Progenitor cell of endocrine pancreas (in vitro differentiated cells): ENCODE measurements around the gene CACNA2D4. TPM values are rescaled to one million over a fixed set of nuclear protein-coding genes. Genes with fewer than 3 reads are reported as not detected.
A peak's percentile ranks its signal among the peaks of the same experiment; 100 is the strongest.

Source experiments
- DNase-seq: peaks from one replicate; pipeline ENCODE4 v3.0.0; 2021; ENCODE audit warnings: low spot score; ENCODE audit not compliant: unreplicated experiment
- H3K27ac Mint-ChIP-seq: 2 replicates; pipeline ENCODE4 v1.8.0; 2021; ENCODE audit warnings: mild to moderate bottlenecking, moderate library complexity, mixed read lengths
- H3K27me3 Mint-ChIP-seq: 2 replicates; pipeline ENCODE4 v1.8.0; 2021; ENCODE audit warnings: mixed read lengths
- H3K36me3 Mint-ChIP-seq: 2 replicates; pipeline ENCODE4 v1.8.0; 2022; ENCODE audit warnings: mixed read lengths; ENCODE audit not compliant: insufficient read depth
- H3K4me1 Mint-ChIP-seq: 2 replicates; pipeline ENCODE4 v1.8.0; 2021; ENCODE audit warnings: low read depth, mixed read lengths
- H3K4me3 Mint-ChIP-seq: 2 replicates; pipeline ENCODE4 v1.8.0; 2021; ENCODE audit warnings: low read depth, mild to moderate bottlenecking, moderate library complexity, mixed read lengths
- H3K9me3 Mint-ChIP-seq: 2 replicates; pipeline ENCODE4 v1.8.0; 2021; ENCODE audit warnings: low read depth, mixed read lengths
- CTCF ChIP-seq: fragments of 200-600 bp; sonication (generic); IDR thresholded peaks from one replicate; pipeline ENCODE4 v1.5.0; 2021; ENCODE audit warnings: antibody characterized with exemption, mild to moderate bottlenecking; ENCODE audit not compliant: unreplicated experiment
- total RNA-seq: library from RNA; stranded (reverse); gene quantifications from 2 replicates; pipeline ENCODE4 v1.2.1, GENCODE V29; 2021

The CACNA2D4 gene
- total RNA-seq, 1 donor from 2014 or later, result 0.34 TPM

- H3K4me3 Mint-ChIP-seq, result no peak overlapping the region
- H3K27ac Mint-ChIP-seq, result no peak overlapping the region
- H3K9me3 Mint-ChIP-seq, result no peaks in the 10 kb centered on the region
- no peaks in the 10 kb centered on the region for H3K36me3 Mint-ChIP-seq
- H3K4me1 Mint-ChIP-seq, result no peaks in the 10 kb centered on the region
- no peak for DNase-seq
- peaks cover 3% of the 10 kb centered on the region for H3K27me3 Mint-ChIP-seq
- no peak for TF ChIP-seq CTCF
Observed at GRCh38 chr12:1803736-1804135, 114.7 kb downstream of the CACNA2D4 start.

GRCh38 chr12:1801303-1801975 is 117.0 kb downstream of the CACNA2D4 start:
- DNase-seq, result peak; percentile 8
- Mint-ChIP-seq H3K36me3 (no peaks in the 10 kb centered on the region), H3K4me3 (no peak overlapping the region)

DNA sequence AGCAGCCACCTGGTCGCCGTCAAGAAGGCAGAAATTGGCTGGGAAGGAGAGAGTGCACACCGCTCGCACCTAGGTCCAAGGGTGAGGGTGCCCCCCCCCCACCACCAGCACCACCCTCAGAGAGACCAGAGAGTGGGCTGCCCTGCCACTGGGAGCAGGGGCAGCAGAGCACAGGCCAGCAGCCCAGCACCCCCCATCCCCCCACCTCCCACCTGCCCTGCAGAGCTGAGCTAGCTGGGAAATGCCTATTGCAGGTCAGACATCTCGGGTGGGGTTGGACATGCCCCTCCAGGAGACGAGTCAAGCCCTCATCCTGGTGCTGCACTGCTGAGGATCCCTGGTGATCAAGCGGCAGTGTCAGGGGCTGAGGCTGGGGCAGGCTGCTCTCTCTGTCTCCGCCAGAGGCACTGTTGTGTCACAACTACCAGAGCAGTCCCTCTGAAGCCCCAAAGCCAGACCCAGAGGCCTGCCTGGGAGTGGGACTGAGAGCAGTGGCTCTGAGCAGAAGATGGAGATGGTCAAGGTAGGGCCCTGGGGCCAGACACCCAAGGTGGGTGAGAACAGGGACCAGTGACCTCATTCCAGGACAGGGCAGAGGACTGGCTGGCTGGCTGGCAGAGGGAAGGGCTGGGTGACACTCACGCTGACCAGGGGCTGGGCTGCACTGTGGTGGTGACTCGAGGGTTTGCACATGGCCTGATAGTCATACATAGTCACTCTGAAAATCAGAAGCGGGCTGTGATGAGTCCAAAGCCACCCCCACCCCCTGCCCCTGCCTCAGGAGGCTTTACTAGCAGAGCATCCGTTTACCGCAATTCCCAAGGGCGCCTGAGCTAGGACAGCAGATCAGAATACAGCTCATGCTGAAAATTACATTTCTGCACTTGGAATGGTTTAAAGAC is 117.8 kb downstream of the CACNA2D4 start:
- Mint-ChIP-seq H3K4me3 (no peak overlapping the region), H3K9me3 (no peaks in the 10 kb centered on the region), H3K4me1 (peaks cover 2% of the 10 kb centered on the region), H3K27ac (no peak overlapping the region), H3K36me3 (no peaks in the 10 kb centered on the region), H3K27me3 (peaks cover 6% of the 10 kb centered on the region)
- peak; percentile 22 for DNase-seq
- TF ChIP-seq CTCF, result peak; percentile 52

More at GRCh38 chr12:1801303-1801975, 117.0 kb downstream of the CACNA2D4 start:
- Mint-ChIP-seq H3K27me3 (peaks cover 3% of the 10 kb centered on the region), H3K9me3 (no peaks in the 10 kb centered on the region), H3K4me1 (no peaks in the 10 kb centered on the region), H3K27ac (no peak overlapping the region)
- no peak for TF ChIP-seq CTCF

GRCh38 chr12:1799882-1800400 is 118.5 kb downstream of the CACNA2D4 start:
- peaks cover 13% of the 10 kb centered on the region for H3K27me3 Mint-ChIP-seq
- peaks cover 4% of the 10 kb centered on the region for H3K4me1 Mint-ChIP-seq
- no peak overlapping the region for H3K27ac Mint-ChIP-seq
- no peak for TF ChIP-seq CTCF
- H3K9me3 Mint-ChIP-seq, result no peaks in the 10 kb centered on the region
- DNase-seq, result no peak
- H3K4me3 Mint-ChIP-seq, result no peak overlapping the region
- H3K36me3 Mint-ChIP-seq, result no peaks in the 10 kb centered on the region

GRCh38 chr12:1799051-1799881 is 119.2 kb downstream of the CACNA2D4 start:
- no peak for DNase-seq
- Mint-ChIP-seq H3K27me3 (peaks cover 20% of the 10 kb centered on the region), H3K27ac (no peak overlapping the region), H3K9me3 (no peaks in the 10 kb centered on the region), H3K4me3 (no peak overlapping the region), H3K4me1 (peaks cover 4% of the 10 kb centered on the region), H3K36me3 (no peaks in the 10 kb centered on the region)
- no peak for TF ChIP-seq CTCF
